H7 (cell line): ENCODE measurements around the gene PIGT. TPM values are rescaled to one million over a fixed set of nuclear protein-coding genes. Genes with fewer than 3 reads are reported as not detected.

Experiments
- total RNA-seq: library from RNA; depleted of rRNA; stranded (reverse); fragments of >200 nt; shearing (Covaris generic); gene quantifications from 2 replicates; pipeline ENCODE4 v1.2.3, GENCODE V29; 2014; rRNA removed

PIGT gene
- total RNA-seq, 1 experiment from 2014 or later = 70.5 TPM

Other genes starting within 250 kb of the PIGT start
- gene PI3, start 241.2 kb upstream of the PIGT start, total RNA-seq = not detected in 2 replicates
- 0.31 and 0.81 TPM in 2 replicates for gene SEMG1, start 209.1 kb upstream of the PIGT start, total RNA-seq
- gene SEMG2, start 194.8 kb upstream of the PIGT start, total RNA-seq = not detected in 2 replicates
- not detected in 2 replicates for gene SLPI, start 161.6 kb upstream of the PIGT start, total RNA-seq
- not detected in 2 replicates for gene RBPJL, start 109.3 kb upstream of the PIGT start, total RNA-seq
- 0.14 and 0.67 TPM in 2 replicates for gene MATN4, start 107.8 kb upstream of the PIGT start, total RNA-seq
- gene SDC4, start 67.7 kb upstream of the PIGT start, total RNA-seq = 47.3 and 56.1 TPM in 2 replicates
- 11.8 and 22.8 TPM in 2 replicates for gene SYS1, start 53.0 kb upstream of the PIGT start, total RNA-seq
- gene TP53TG5, start 37.8 kb upstream of the PIGT start, total RNA-seq = not detected in 2 replicates
- 12.5 and 23.4 TPM in 2 replicates for gene DBNDD2, start 7.9 kb upstream of the PIGT start, total RNA-seq
- gene WFDC2, start 53.6 kb downstream of the PIGT start, total RNA-seq = 10.0 and 16.5 TPM in 2 replicates
- not detected in 2 replicates for gene SPINT3, start 99.5 kb downstream of the PIGT start, total RNA-seq
- gene WFDC6, start 123.3 kb downstream of the PIGT start, total RNA-seq = not detected in 2 replicates
- 0.03 TPM in 1 of 2 replicates, not detected in the other for gene EPPIN, start 131.3 kb downstream of the PIGT start, total RNA-seq
- gene WFDC8, start 163.1 kb downstream of the PIGT start, total RNA-seq = not detected in 2 replicates
- 0.33 TPM in 1 of 2 replicates, not detected in the other for gene WFDC10A, start 213.6 kb downstream of the PIGT start, total RNA-seq
- gene WFDC9, start 215.1 kb downstream of the PIGT start, total RNA-seq = not detected in 2 replicates